Endothelial cell of umbilical vein (primary cell): ENCODE data around the gene LIMA1. TPM values are rescaled to one million over a fixed set of nuclear protein-coding genes. Genes with fewer than 3 reads are reported as not detected.

Source experiments
- BruUV-seq: library from RNA; stranded (reverse); fragments of 400-500 nt; replicated peaks from 2 replicates; lab custom pipeline; 2021; lab: Mats Ljungman, UMichigan
- CTCF ChIA-PET: fragments of 300-600, 350-600 bp; sonication (Branson Sonifier 250); formaldehyde crosslinking; loops from one replicate; lab custom pipeline; 2021; ENCODE audit warnings: antibody characterized with exemption, inconsistent platforms; lab: Charles Lee
- POLR2A ChIA-PET: fragments of 300-600, 350-600 bp; sonication (Branson Sonifier 250); formaldehyde crosslinking; loops from one replicate; lab custom pipeline; 2021; ENCODE audit warnings: antibody characterized with exemption, inconsistent platforms; lab: Charles Lee
- DNase-seq: peaks from one replicate; pipeline ENCODE4 v3.0.0-alpha.2; 2011; ENCODE audit warnings: low read depth, low spot score
- FAIRE-seq: peaks from 2 replicates; lab custom pipeline; 2011; peaks lifted over from hg19 to GRCh38; lab: Jason Lieb, UNC
- H2AFZ ChIP-seq: 2 replicates; pipeline ENCODE4 v1.6.0; 2012; ENCODE audit warnings: low read depth, low read length, control low read depth, inconsistent platforms
- H3K27ac ChIP-seq: 2 replicates; pipeline ENCODE4 v1.5.1; 2011; ENCODE audit warnings: low read depth, mild to moderate bottlenecking, control low read depth, low read length, moderate library complexity; ENCODE audit not compliant: insufficient read depth
- H3K27me3 ChIP-seq, 2 experiments: 2 replicates each; pipeline versions ENCODE4 v1.6.0 to v1.6.1; 2011; ENCODE audit warnings: low read length in 2 of 2, mixed read lengths in 1 of 2; ENCODE audit not compliant: control insufficient read depth in 2 of 2, insufficient read depth in 2 of 2
- H3K36me3 ChIP-seq, 2 experiments: 2 replicates in 1 of 2; 3 replicates in 1 of 2; pipeline ENCODE4 v1.5.1; 2011; ENCODE audit warnings: low read length in 2 of 2, mild to moderate bottlenecking in 1 of 2, moderate library complexity in 1 of 2; ENCODE audit not compliant: control insufficient read depth in 2 of 2, insufficient read depth in 2 of 2; ENCODE audit errors: extremely low read depth in 1 of 2
- H3K4me1 ChIP-seq: 3 replicates; pipeline ENCODE4 v1.5.1; 2011; ENCODE audit warnings: mild to moderate bottlenecking, low read length; ENCODE audit not compliant: control insufficient read depth, insufficient read depth; ENCODE audit errors: extremely low read depth
- H3K4me2 ChIP-seq: 2 replicates; pipeline ENCODE4 v1.6.1; 2011; ENCODE audit warnings: low read length, control low read depth, mixed read lengths; ENCODE audit not compliant: insufficient read depth
- H3K4me3 ChIP-seq, 3 experiments: fragments of 200-600 bp in 1 of 3; sonication (generic), shearing (Covaris generic) in 1 of 3; replicated peaks in 1 of 3; 2 replicates each; pipeline ENCODE4 v1.5.1; 2011 to 2016; ENCODE audit warnings: control low read depth in 3 of 3, low read length in 3 of 3, mild to moderate bottlenecking in 2 of 3, inconsistent platforms in 1 of 3, low read depth in 1 of 3, moderate library complexity in 1 of 3; ENCODE audit not compliant: insufficient read depth in 1 of 3
- H3K79me2 ChIP-seq: 2 replicates; pipeline ENCODE4 v1.6.0; 2012; ENCODE audit warnings: low read length, inconsistent platforms; ENCODE audit not compliant: control insufficient read depth, insufficient read depth
- H3K9ac ChIP-seq: replicated peaks from 2 replicates; pipeline ENCODE3; 2011; ENCODE audit warnings: low read length, control low read depth; ENCODE audit not compliant: insufficient read depth; ENCODE audit errors: extremely low read depth
- H3K9me1 ChIP-seq: replicated peaks from 3 replicates; pipeline ENCODE4 v1.6.0; 2011; ENCODE audit warnings: mild to moderate bottlenecking, low read length; ENCODE audit not compliant: control insufficient read depth, insufficient read depth; ENCODE audit errors: extremely low read depth
- H3K9me3 ChIP-seq: replicated peaks from 2 replicates; pipeline ENCODE4 v1.5.1; 2012; ENCODE audit warnings: low read length, inconsistent platforms; ENCODE audit not compliant: control insufficient read depth, insufficient read depth
- H4K20me1 ChIP-seq: replicated peaks from 2 replicates; pipeline ENCODE3; 2011; ENCODE audit warnings: mild to moderate bottlenecking, low read length; ENCODE audit not compliant: control insufficient read depth, insufficient read depth; ENCODE audit errors: extremely low read depth
- EZH2 ChIP-seq: IDR thresholded peaks from 2 replicates; pipeline ENCODE4 v1.6.1; 2012; ENCODE audit warnings: borderline replicate concordance, low read depth, mild to moderate bottlenecking, moderate library complexity, low read length, inconsistent platforms; ENCODE audit not compliant: severe bottlenecking
- FOS ChIP-seq: IDR thresholded peaks from 2 replicates; pipeline ENCODE4 v1.6.1; 2011; ENCODE audit warnings: mild to moderate bottlenecking, low read length, moderate library complexity, borderline replicate concordance; ENCODE audit not compliant: insufficient read depth
- GATA2 ChIP-seq: IDR thresholded peaks from 2 replicates; pipeline ENCODE4 v1.7.0; 2011; ENCODE audit warnings: low read depth, mild to moderate bottlenecking, moderate library complexity, mixed read lengths, low read length; ENCODE audit not compliant: insufficient read length, insufficient read depth
- JUN ChIP-seq: IDR thresholded peaks from 2 replicates; pipeline ENCODE4 v1.6.1; 2011; ENCODE audit warnings: borderline replicate concordance, low read depth; ENCODE audit not compliant: insufficient read length, insufficient read depth
- MYC ChIP-seq: IDR thresholded peaks from one replicate; pipeline ENCODE4 v1.6.1; 2011; ENCODE audit warnings: mild to moderate bottlenecking, low read depth, low read length
- POLR2A ChIP-seq: IDR thresholded peaks from 2 replicates; pipeline ENCODE4 v1.6.1; 2012; ENCODE audit warnings: low read depth, mild to moderate bottlenecking, control low read depth, low read length
- POLR2AphosphoS5 ChIP-seq: IDR thresholded peaks from 2 replicates; pipeline ENCODE4 v1.6.1; 2012; ENCODE audit warnings: low read depth, mild to moderate bottlenecking, control low read depth, low read length, moderate library complexity; ENCODE audit not compliant: insufficient read depth
- dilution Hi-C: fragments of 300-500 bp; cut with MboI; formaldehyde crosslinking; loops from one replicate; pipeline ENCODE4 v1.15.0; 2019; ENCODE audit warnings: low sequenced_read_pairs; ENCODE audit not compliant: extremely low pct_ligation_motif_present
- intact Hi-C: fragments of 100-400 bp; cut with micrococcal nuclease; formaldehyde crosslinking; loops from one replicate; pipeline ENCODE4 v1.10.0; 2022
- polyA plus RNA-seq, 4 experiments: library from polyadenylated mRNA; depleted of rRNA in 3 of 4; stranded (reverse) in 3 of 4; unstranded in 1 of 4; fragments of >200 nt; gene quantifications; 2 replicates each; pipeline versions ENCODE4 v1.2.1 to v1.2.3, GENCODE V29; 2011 to 2012; ENCODE audit warnings: missing spikeins in 1 of 4
- total RNA-seq: library from RNA; stranded (reverse); gene quantifications from 2 replicates; pipeline ENCODE4 v1.2.3, GENCODE V29; 2021
- TF ChIP-seq, protein P1 (sequence below): IDR thresholded peaks from 2 replicates; pipeline ENCODE4 v1.6.1; 2011; ENCODE audit not compliant: insufficient read depth, insufficient read length
- TF ChIP-seq, protein P2 (sequence below), 2 donors: IDR thresholded peaks; 1 replicate in 1 of 2; 2 replicates in 1 of 2; pipeline ENCODE4 v1.5.1; 2011; ENCODE audit warnings: low read length in 2 of 2, mild to moderate bottlenecking in 2 of 2, moderate library complexity in 2 of 2, control low read depth in 1 of 2, inconsistent platforms in 1 of 2, low read depth in 1 of 2; ENCODE audit not compliant: insufficient read depth in 1 of 2; ENCODE audit errors: extremely low read depth in 1 of 2

Gene LIMA1
- total and polyA plus RNA-seq, 2 donors (not counting 3 experiments of a cell fraction or from before 2014, with no cell fraction given) = 35.0 to 87.3 TPM

DNA sequence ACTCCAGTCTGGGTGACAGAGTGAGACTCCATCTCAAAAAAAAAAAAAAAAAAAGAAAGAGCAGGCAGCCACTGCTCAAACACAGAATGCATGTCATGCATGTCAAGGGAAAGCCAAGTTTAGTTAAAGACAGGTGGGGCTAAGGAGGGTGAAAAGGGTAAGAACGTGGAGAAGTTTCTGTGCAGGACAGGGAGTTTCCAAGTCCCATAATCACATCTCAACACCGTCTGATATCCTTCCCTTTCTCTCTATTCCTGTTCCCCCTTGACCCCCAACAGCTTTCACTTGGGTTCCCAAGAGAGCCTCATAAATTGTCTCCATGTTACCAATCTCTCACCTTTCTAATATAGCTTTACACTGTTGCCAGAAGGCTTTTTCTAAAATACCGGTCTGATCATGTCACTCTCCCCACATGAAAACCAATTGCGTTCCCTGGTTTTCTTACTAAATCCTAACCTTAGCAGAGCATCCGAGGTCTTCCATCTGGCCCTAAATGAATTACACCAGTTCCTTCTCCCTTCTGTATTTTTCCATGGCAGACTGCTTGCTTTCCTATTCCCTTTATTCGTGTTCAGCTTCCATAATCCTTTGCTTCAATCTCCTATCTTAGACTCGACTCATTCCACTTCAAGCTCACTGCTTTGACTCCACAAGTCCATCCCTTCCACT lies 37.0 kb downstream of the LIMA1 start:
- Histone ChIP-seq H3K27ac (no peak overlapping the region), H3K4me1 (peaks cover 12% of the 10 kb centered on the region), H3K4me2 (no peak overlapping the region), H2AFZ (no peak overlapping the region), H3K79me2 (no peaks in the 10 kb centered on the region), H3K9me3 (no peaks in the 10 kb centered on the region), H4K20me1 (no peaks in the 10 kb centered on the region), H3K27me3 (peaks cover 12 to 15% of the 10 kb centered on the region in 2 experiments), H3K9ac (no peak overlapping the region), H3K4me3 (no peak overlapping the region), H3K36me3 (no peaks in the 10 kb centered on the region), H3K9me1 (no peaks in the 10 kb centered on the region)
- intact Hi-C loops = loop anchor here (1.0 kb wide), 1 partner anchor 12 kb away; no protein-coding TSS in a partner anchor
- FAIRE-seq (no peak), DNase-seq (no peak)
- dilution Hi-C loops = no loop called here
- TF ChIP-seq FOS = no peak
- TF ChIP-seq JUN = no peak
- TF ChIP-seq, protein P1, sequence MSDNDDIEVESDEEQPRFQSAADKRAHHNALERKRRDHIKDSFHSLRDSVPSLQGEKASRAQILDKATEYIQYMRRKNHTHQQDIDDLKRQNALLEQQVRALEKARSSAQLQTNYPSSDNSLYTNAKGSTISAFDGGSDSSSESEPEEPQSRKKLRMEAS = no peak
- TF ChIP-seq EZH2 = no peak
- TF ChIP-seq, protein P2, sequence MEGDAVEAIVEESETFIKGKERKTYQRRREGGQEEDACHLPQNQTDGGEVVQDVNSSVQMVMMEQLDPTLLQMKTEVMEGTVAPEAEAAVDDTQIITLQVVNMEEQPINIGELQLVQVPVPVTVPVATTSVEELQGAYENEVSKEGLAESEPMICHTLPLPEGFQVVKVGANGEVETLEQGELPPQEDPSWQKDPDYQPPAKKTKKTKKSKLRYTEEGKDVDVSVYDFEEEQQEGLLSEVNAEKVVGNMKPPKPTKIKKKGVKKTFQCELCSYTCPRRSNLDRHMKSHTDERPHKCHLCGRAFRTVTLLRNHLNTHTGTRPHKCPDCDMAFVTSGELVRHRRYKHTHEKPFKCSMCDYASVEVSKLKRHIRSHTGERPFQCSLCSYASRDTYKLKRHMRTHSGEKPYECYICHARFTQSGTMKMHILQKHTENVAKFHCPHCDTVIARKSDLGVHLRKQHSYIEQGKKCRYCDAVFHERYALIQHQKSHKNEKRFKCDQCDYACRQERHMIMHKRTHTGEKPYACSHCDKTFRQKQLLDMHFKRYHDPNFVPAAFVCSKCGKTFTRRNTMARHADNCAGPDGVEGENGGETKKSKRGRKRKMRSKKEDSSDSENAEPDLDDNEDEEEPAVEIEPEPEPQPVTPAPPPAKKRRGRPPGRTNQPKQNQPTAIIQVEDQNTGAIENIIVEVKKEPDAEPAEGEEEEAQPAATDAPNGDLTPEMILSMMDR (IDR thresholded peaks at IDR 0.05; ENCODE audit: extremely low read depth in 1 of 2, insufficient read depth in 1 of 2, low read depth in 1 of 2, low read length in 2 of 2) = no peak
- no peak for TF ChIP-seq POLR2AphosphoS5
- no peak for TF ChIP-seq GATA2
- no peak for TF ChIP-seq POLR2A
- TF ChIP-seq MYC = no peak
- ChIA-PET POLR2A (interaction anchor here (0.6 kb wide), 1 partner anchor 49 kb away, joined by 4 read pairs; no protein-coding TSS in a partner anchor), CTCF (interaction anchor here (0.8 to 1.9 kb wide), 5 partner anchors 24 to 70 kb away, joined by 3 to 8 read pairs (median 4); no protein-coding TSS in a partner anchor)
- no TSS peak for BruUV-seq
